ENCODE data around the gene GPR87.

Gene GPR87

DNA sequence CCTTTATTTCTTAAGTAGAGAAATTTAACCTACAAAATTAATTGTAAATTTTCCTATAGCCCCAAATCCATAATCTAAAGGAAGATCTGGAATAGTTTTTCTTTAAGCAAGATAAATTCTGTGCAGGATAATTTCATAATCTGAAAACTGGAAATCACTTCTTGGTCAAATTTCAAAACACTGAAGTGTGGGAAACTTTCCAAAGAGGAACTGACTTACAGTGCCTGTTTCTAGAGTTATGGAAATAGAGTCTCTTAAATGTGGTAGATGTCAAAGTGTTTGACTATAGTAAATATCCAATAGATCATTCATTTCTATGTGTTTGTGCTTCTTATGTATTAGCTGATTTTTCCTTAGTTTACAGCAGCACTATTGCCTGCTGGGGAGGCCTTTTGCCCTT, 14.3 kb upstream of the GPR87 start:
- no peaks in the 10 kb centered on the region for H3K9me3 ChIP-seq (ENCODE audit: control insufficient read depth, insufficient read depth, low read depth, low read length)
- H3K4me3 ChIP-seq (ENCODE audit: low read depth, low read length) = no peak overlapping the region
- POLR2A ChIA-PET = no interaction called here
- H3K4me1 ChIP-seq (ENCODE audit: control insufficient read depth, insufficient read depth, low read length) = no peaks in the 10 kb centered on the region
- no peaks in the 10 kb centered on the region for H3K36me3 ChIP-seq (ENCODE audit: control insufficient read depth in 2 of 2, insufficient read depth in 1 of 2, low read length in 2 of 2)
- CTCF ChIA-PET = no interaction called here
- TF ChIP-seq ZNF660 (tag by site-specific recombination; IDR thresholded peaks at IDR 0.05) (no peak), ZNF549 (tag by site-specific recombination; IDR thresholded peaks at IDR 0.05) (no peak), KLF8 (tag by site-specific recombination; IDR thresholded peaks at IDR 0.05) (no peak), ZNF501 (tag by site-specific recombination; IDR thresholded peaks at IDR 0.05) (no peak), ZNF585B (tag by site-specific recombination; IDR thresholded peaks at IDR 0.05) (no peak)
- TF ChIP-seq, protein P1, sequence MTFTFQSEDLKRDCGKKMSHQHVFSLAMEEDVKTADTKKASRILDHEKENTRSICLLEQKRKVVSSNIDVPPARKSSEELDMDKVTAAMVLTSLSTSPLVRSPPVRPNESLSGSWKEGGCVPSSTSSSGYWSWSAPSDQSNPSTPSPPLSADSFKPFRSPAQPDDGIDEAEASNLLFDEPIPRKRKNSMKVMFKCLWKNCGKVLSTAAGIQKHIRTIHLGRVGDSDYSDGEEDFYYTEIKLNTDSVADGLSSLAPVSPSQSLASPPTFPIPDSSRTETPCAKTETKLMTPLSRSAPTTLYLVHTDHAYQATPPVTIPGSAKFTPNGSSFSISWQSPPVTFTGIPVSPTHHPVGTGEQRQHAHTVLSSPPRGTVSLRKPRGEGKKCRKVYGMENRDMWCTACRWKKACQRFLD (tag by site-specific recombination; IDR thresholded peaks at IDR 0.05) = no peak
- TF ChIP-seq, protein P2, sequence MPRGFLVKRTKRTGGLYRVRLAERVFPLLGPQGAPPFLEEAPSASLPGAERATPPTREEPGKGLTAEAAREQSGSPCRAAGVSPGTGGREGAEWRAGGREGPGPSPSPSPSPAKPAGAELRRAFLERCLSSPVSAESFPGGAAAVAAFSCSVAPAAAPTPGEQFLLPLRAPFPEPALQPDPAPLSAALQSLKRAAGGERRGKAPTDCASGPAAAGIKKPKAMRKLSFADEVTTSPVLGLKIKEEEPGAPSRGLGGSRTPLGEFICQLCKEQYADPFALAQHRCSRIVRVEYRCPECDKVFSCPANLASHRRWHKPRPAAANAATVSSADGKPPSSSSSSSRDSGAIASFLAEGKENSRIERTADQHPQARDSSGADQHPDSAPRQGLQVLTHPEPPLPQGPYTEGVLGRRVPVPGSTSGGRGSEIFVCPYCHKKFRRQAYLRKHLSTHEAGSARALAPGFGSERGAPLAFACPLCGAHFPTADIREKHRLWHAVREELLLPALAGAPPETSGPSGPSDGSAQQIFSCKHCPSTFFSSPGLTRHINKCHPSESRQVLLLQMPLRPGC (tag by site-specific recombination; IDR thresholded peaks at IDR 0.05) = no peak
- H3K27ac ChIP-seq (ENCODE audit: extremely low read depth, low read depth, low read length) = no peak overlapping the region

DNA sequence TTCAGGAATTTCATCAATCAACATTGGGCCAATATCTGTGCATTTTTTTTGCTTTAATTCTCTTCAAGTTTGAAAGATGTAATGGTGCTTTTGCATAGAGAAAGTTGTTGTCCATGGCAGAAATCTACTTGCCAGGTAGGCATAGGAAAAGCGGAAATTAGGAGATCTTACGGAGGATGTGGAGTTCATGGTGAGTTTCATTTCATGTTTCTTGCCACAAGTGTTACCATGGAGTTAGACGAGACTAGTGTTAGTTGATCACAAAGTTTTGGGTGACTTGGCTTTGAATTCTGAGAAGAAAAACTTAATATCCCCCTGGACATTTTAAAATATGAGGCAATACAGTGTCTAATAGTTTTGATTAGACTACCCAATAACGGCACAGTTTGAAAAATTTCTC, 13.8 kb upstream of the GPR87 start:
- Histone ChIP-seq H3K4me3 (ENCODE audit: low read depth, low read length) (no peak overlapping the region), H3K36me3 (ENCODE audit: control insufficient read depth in 2 of 2, insufficient read depth in 1 of 2, low read length in 2 of 2) (no peaks in the 10 kb centered on the region), H3K9me3 (ENCODE audit: control insufficient read depth, insufficient read depth, low read depth, low read length) (no peaks in the 10 kb centered on the region), H3K4me1 (ENCODE audit: control insufficient read depth, insufficient read depth, low read length) (no peaks in the 10 kb centered on the region), H3K27ac (ENCODE audit: extremely low read depth, low read depth, low read length) (no peak overlapping the region)
- TF ChIP-seq HOXD13 (CRISPR knock-in tag; IDR thresholded peaks at IDR 0.05; ENCODE audit: borderline replicate concordance) = no peak
- TF ChIP-seq ZNF610 (tag by site-specific recombination; IDR thresholded peaks at IDR 0.05; ENCODE audit: borderline replicate concordance) = no peak
- no peak for TF ChIP-seq ZFP69B (tag by site-specific recombination; IDR thresholded peaks at IDR 0.05)
- TF ChIP-seq KLF8 (tag by site-specific recombination; IDR thresholded peaks at IDR 0.05) = no peak
- TF ChIP-seq ZNF544 (tag by site-specific recombination; IDR thresholded peaks at IDR 0.05) = no peak
- TF ChIP-seq ZNF48 (tag by site-specific recombination; IDR thresholded peaks at IDR 0.05) = no peak
- TF ChIP-seq, protein P3, sequence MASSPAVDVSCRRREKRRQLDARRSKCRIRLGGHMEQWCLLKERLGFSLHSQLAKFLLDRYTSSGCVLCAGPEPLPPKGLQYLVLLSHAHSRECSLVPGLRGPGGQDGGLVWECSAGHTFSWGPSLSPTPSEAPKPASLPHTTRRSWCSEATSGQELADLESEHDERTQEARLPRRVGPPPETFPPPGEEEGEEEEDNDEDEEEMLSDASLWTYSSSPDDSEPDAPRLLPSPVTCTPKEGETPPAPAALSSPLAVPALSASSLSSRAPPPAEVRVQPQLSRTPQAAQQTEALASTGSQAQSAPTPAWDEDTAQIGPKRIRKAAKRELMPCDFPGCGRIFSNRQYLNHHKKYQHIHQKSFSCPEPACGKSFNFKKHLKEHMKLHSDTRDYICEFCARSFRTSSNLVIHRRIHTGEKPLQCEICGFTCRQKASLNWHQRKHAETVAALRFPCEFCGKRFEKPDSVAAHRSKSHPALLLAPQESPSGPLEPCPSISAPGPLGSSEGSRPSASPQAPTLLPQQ (tag by site-specific recombination; IDR thresholded peaks at IDR 0.05) = no peak
- TF ChIP-seq, protein P4, sequence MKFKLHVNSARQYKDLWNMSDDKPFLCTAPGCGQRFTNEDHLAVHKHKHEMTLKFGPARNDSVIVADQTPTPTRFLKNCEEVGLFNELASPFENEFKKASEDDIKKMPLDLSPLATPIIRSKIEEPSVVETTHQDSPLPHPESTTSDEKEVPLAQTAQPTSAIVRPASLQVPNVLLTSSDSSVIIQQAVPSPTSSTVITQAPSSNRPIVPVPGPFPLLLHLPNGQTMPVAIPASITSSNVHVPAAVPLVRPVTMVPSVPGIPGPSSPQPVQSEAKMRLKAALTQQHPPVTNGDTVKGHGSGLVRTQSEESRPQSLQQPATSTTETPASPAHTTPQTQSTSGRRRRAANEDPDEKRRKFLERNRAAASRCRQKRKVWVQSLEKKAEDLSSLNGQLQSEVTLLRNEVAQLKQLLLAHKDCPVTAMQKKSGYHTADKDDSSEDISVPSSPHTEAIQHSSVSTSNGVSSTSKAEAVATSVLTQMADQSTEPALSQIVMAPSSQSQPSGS (tag by site-specific recombination; IDR thresholded peaks at IDR 0.05; ENCODE audit: low read depth) = no peak
- TF ChIP-seq ZNF302 (tag by site-specific recombination; IDR thresholded peaks at IDR 0.05; ENCODE audit: low read depth) = no peak
- TF ChIP-seq ZNF707 (tag by site-specific recombination; IDR thresholded peaks at IDR 0.05) = no peak
- TF ChIP-seq, protein P5, sequence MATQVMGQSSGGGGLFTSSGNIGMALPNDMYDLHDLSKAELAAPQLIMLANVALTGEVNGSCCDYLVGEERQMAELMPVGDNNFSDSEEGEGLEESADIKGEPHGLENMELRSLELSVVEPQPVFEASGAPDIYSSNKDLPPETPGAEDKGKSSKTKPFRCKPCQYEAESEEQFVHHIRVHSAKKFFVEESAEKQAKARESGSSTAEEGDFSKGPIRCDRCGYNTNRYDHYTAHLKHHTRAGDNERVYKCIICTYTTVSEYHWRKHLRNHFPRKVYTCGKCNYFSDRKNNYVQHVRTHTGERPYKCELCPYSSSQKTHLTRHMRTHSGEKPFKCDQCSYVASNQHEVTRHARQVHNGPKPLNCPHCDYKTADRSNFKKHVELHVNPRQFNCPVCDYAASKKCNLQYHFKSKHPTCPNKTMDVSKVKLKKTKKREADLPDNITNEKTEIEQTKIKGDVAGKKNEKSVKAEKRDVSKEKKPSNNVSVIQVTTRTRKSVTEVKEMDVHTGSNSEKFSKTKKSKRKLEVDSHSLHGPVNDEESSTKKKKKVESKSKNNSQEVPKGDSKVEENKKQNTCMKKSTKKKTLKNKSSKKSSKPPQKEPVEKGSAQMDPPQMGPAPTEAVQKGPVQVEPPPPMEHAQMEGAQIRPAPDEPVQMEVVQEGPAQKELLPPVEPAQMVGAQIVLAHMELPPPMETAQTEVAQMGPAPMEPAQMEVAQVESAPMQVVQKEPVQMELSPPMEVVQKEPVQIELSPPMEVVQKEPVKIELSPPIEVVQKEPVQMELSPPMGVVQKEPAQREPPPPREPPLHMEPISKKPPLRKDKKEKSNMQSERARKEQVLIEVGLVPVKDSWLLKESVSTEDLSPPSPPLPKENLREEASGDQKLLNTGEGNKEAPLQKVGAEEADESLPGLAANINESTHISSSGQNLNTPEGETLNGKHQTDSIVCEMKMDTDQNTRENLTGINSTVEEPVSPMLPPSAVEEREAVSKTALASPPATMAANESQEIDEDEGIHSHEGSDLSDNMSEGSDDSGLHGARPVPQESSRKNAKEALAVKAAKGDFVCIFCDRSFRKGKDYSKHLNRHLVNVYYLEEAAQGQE (tag by site-specific recombination; IDR thresholded peaks at IDR 0.05) = no peak
- ChIA-PET CTCF (no interaction called here), POLR2A (no interaction called here)
